Astrocyte of the spinal cord (primary cell): ENCODE results near the gene PIGH.
"Not testable (repeated sequence)": the region's sequence is repeated elsewhere in the genome, so short reads cannot be mapped to it uniquely, and the experiment has no call there.

Experiments
- DNase-seq: peaks from one replicate; pipeline ENCODE4 v3.0.0; 2011; ENCODE audit warnings: low read depth, low spot score
- H3K4me3 ChIP-seq: 2 replicates; pipeline ENCODE4 v1.5.1; 2011; ENCODE audit warnings: low read depth, mild to moderate bottlenecking, low read length, moderate library complexity
- CTCF ChIP-seq: IDR thresholded peaks from 2 replicates; pipeline ENCODE4 v1.5.1; 2012; ENCODE audit warnings: low read depth, mild to moderate bottlenecking, low read length, inconsistent platforms
- in situ Hi-C: cut with HindIII; loops from 2 replicates; pipeline ENCODE4 v1.10.0; 2017; ENCODE audit warnings: low sequenced_read_pairs

The PIGH gene

GRCh38 chr14:67627519-67627918 is 27.5 kb upstream of the PIGH start:
- in situ Hi-C loops: no loop called here
- H3K4me3 ChIP-seq: no peak overlapping the region
- DNase-seq: no peak

GRCh38 chr14:67626131-67626530 is 26.1 kb upstream of the PIGH start:
- DNase-seq, in situ Hi-C loops, H3K4me3 ChIP-seq: not testable (repeated sequence)

More at GRCh38 chr14:67627519-67627918, 27.5 kb upstream of the PIGH start:
- TF ChIP-seq CTCF: no peak

GRCh38 chr14:67623114-67623513 is 23.0 kb upstream of the PIGH start:
- H3K4me3 ChIP-seq: no peak overlapping the region
- in situ Hi-C loops: no loop called here
- TF ChIP-seq CTCF: no peak
- no peak for DNase-seq

GRCh38 chr14:67622675-67623074 is 22.6 kb upstream of the PIGH start:
- no peak for TF ChIP-seq CTCF
- peak; percentile 90 for DNase-seq
- no peak overlapping the region for H3K4me3 ChIP-seq
- in situ Hi-C loops: no loop called here

GRCh38 chr14:67620217-67620785 is 20.2 kb upstream of the PIGH start:
- no peak for TF ChIP-seq CTCF
- in situ Hi-C loops: no loop called here
- H3K4me3 ChIP-seq: peak overlapping the region; percentile 72
- DNase-seq: peak; percentile 27

GRCh38 chr14:67619446-67620216 is 19.6 kb upstream of the PIGH start, which contains the start of gene ARG2:
TSS of gene ARG2 (plus strand) at chr14:67619920. CDS start at chr14:67619978, 58 bp downstream.
- in situ Hi-C loops: no loop called here
- H3K4me3 ChIP-seq: peak within 1 kb of the TSS; percentile 72
- TF ChIP-seq CTCF: no peak
- peak; percentile 90 for DNase-seq

GRCh38 chr14:67618617-67619063 is 18.6 kb upstream of the PIGH start:
- DNase-seq: peak; percentile 85
- in situ Hi-C loops: no loop called here
- peak; percentile 68 for TF ChIP-seq CTCF
- no peak overlapping the region for H3K4me3 ChIP-seq
